AG10803 (cell line): ENCODE results near the gene FRMPD4.

Source experiments
- DNase-seq: peaks from one replicate; pipeline ENCODE4 v3.0.0; 2010; ENCODE audit warnings: low read depth
- H3K4me3 ChIP-seq: 2 replicates; pipeline ENCODE4 v1.5.1; 2011; ENCODE audit warnings: mild to moderate bottlenecking, low read length, control low read depth
- CTCF ChIP-seq: conservative IDR thresholded peaks from 2 replicates; pipeline ENCODE4 v1.5.1; 2011; ENCODE audit warnings: mild to moderate bottlenecking, low read length, control low read depth, inconsistent platforms

The FRMPD4 gene

GRCh38 chrX:12419591-12419990 lies 281.3 kb downstream of the FRMPD4 start:
- no peak for DNase-seq
- no peak for TF ChIP-seq CTCF
- H3K4me3 ChIP-seq = no peak overlapping the region

- no peak overlapping the region for H3K4me3 ChIP-seq
- TF ChIP-seq CTCF = no peak
- DNase-seq = peak; percentile 37
These were observed 283.6 kb downstream of the FRMPD4 start for GRCh38 chrX:12421918-12422317.

GRCh38 chrX:12423346-12423745 lies 285.1 kb downstream of the FRMPD4 start:
- no peak overlapping the region for H3K4me3 ChIP-seq
- DNase-seq = no peak
- no peak for TF ChIP-seq CTCF

- no peak for TF ChIP-seq CTCF
These were observed 287.2 kb downstream of the FRMPD4 start for GRCh38 chrX:12425496-12425895.

GRCh38 chrX:12426420-12426819 lies 288.1 kb downstream of the FRMPD4 start:
- DNase-seq = no peak
- no peak overlapping the region for H3K4me3 ChIP-seq

More at GRCh38 chrX:12425496-12425895, 287.2 kb downstream of the FRMPD4 start:
- DNase-seq = no peak
- H3K4me3 ChIP-seq = no peak overlapping the region

GRCh38 chrX:12434493-12434892 lies 296.2 kb downstream of the FRMPD4 start:
- DNase-seq = no peak
- TF ChIP-seq CTCF = no peak
- no peak overlapping the region for H3K4me3 ChIP-seq

More at GRCh38 chrX:12426420-12426819, 288.1 kb downstream of the FRMPD4 start:
- no peak for TF ChIP-seq CTCF

- no peak overlapping the region for H3K4me3 ChIP-seq
- no peak for TF ChIP-seq CTCF
- DNase-seq = no peak
These were observed 301.1 kb downstream of the FRMPD4 start for GRCh38 chrX:12439416-12439815.
